OCI-LY3 (cell line): ENCODE measurements around the gene IL23A.

Source experiments
- EZH2phosphoT487 ChIP-seq: fragments of 200-600 bp; shearing (Covaris generic); IDR thresholded peaks from 2 replicates; pipeline ENCODE4 v1.6.1; 2018; ENCODE audit warnings: antibody characterized with exemption, mixed run types, low read depth
- TF ChIP-seq, protein P1 (sequence below): fragments of 200-600, 300-600 bp; sonication (generic); IDR thresholded peaks from 2 replicates; pipeline ENCODE4 v1.5.1; 2014; ENCODE audit warnings: antibody characterized with exemption, low read length, low read depth

- TF ChIP-seq, protein P1, sequence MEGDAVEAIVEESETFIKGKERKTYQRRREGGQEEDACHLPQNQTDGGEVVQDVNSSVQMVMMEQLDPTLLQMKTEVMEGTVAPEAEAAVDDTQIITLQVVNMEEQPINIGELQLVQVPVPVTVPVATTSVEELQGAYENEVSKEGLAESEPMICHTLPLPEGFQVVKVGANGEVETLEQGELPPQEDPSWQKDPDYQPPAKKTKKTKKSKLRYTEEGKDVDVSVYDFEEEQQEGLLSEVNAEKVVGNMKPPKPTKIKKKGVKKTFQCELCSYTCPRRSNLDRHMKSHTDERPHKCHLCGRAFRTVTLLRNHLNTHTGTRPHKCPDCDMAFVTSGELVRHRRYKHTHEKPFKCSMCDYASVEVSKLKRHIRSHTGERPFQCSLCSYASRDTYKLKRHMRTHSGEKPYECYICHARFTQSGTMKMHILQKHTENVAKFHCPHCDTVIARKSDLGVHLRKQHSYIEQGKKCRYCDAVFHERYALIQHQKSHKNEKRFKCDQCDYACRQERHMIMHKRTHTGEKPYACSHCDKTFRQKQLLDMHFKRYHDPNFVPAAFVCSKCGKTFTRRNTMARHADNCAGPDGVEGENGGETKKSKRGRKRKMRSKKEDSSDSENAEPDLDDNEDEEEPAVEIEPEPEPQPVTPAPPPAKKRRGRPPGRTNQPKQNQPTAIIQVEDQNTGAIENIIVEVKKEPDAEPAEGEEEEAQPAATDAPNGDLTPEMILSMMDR: no peak
- no peak for TF ChIP-seq EZH2phosphoT487
Observed at GRCh38 chr12:56297400-56297799, 41.3 kb upstream of the IL23A start.
